Osteoblast (primary cell): ENCODE results near the gene CCDC85B. TPM values are rescaled to one million over a fixed set of nuclear protein-coding genes. Genes with fewer than 3 reads are reported as not detected.

Source experiments
- DNase-seq: peaks from one replicate; pipeline ENCODE4 v3.0.0; 2011; ENCODE audit warnings: low spot score, mixed read lengths; ENCODE audit not compliant: insufficient read length; ENCODE audit errors: missing footprints
- H2AFZ ChIP-seq: 2 replicates; pipeline ENCODE4 v1.6.0; 2011; ENCODE audit warnings: mild to moderate bottlenecking, low read length
- H3K27ac ChIP-seq: 2 replicates; pipeline ENCODE4 v1.5.1; 2011; ENCODE audit warnings: mild to moderate bottlenecking, low read depth, low read length, moderate library complexity
- H3K27me3 ChIP-seq: 2 replicates; pipeline ENCODE4 v1.6.0; 2012; ENCODE audit warnings: mild to moderate bottlenecking, control low read depth, inconsistent platforms, low read length, moderate library complexity; ENCODE audit not compliant: insufficient read depth
- H3K36me3 ChIP-seq: 2 replicates; pipeline ENCODE4 v1.5.1; 2011; ENCODE audit warnings: mild to moderate bottlenecking, low read length, control low read depth, moderate library complexity; ENCODE audit not compliant: insufficient read depth
- H3K4me1 ChIP-seq: 2 replicates; pipeline ENCODE4 v1.5.1; 2011; ENCODE audit warnings: mild to moderate bottlenecking, low read length, control low read depth, moderate library complexity; ENCODE audit not compliant: insufficient read depth
- H3K4me2 ChIP-seq: 2 replicates; pipeline ENCODE4 v1.6.0; 2011; ENCODE audit warnings: mild to moderate bottlenecking, low read length; ENCODE audit not compliant: insufficient read depth
- H3K4me3 ChIP-seq: fragments of 200-600 bp; sonication (generic); 3 replicates; pipeline ENCODE4 v1.5.1; 2012; ENCODE audit warnings: mild to moderate bottlenecking, low read length, inconsistent platforms; ENCODE audit not compliant: insufficient read depth
- H3K79me2 ChIP-seq: 2 replicates; pipeline ENCODE4 v1.6.0; 2012; ENCODE audit warnings: mild to moderate bottlenecking, low read length, control low read depth, inconsistent platforms; ENCODE audit not compliant: insufficient read depth
- H3K9me3 ChIP-seq: 2 replicates; pipeline ENCODE4 v1.5.1; 2011; ENCODE audit warnings: low read depth, low read length, control low read depth
- H4K20me1 ChIP-seq: 2 replicates; pipeline ENCODE4 v1.6.0; 2012; ENCODE audit warnings: mild to moderate bottlenecking, low read length, control low read depth; ENCODE audit not compliant: insufficient read depth
- CTCF ChIP-seq: IDR thresholded peaks from 2 replicates; pipeline ENCODE4 v1.5.1; 2011; ENCODE audit warnings: mild to moderate bottlenecking, low read depth, low read length, moderate library complexity; ENCODE audit errors: extremely low read depth
- total RNA-seq: library from RNA; depleted of rRNA; stranded (reverse); fragments of >200 nt; gene quantifications from 2 replicates; pipeline ENCODE4 v1.2.3, GENCODE V29; 2012

CCDC85B gene
- total RNA-seq, 1 donor: 47.0 TPM

GRCh38 chr11:65880844-65881421 is 9.5 kb upstream of the CCDC85B start:
- Histone ChIP-seq H3K27me3 (no peaks in the 10 kb centered on the region), H3K27ac (no peak overlapping the region), H3K4me2 (no peak overlapping the region), H3K9me3 (no peaks in the 10 kb centered on the region), H2AFZ (no peak overlapping the region), H3K79me2 (peaks cover 22% of the 10 kb centered on the region), H3K4me1 (peaks cover 3% of the 10 kb centered on the region), H3K36me3 (peaks cover 37% of the 10 kb centered on the region), H4K20me1 (peaks cover 21% of the 10 kb centered on the region), H3K4me3 (no peak overlapping the region)
- peak; percentile 80 for DNase-seq
- no peak for TF ChIP-seq CTCF

DNA sequence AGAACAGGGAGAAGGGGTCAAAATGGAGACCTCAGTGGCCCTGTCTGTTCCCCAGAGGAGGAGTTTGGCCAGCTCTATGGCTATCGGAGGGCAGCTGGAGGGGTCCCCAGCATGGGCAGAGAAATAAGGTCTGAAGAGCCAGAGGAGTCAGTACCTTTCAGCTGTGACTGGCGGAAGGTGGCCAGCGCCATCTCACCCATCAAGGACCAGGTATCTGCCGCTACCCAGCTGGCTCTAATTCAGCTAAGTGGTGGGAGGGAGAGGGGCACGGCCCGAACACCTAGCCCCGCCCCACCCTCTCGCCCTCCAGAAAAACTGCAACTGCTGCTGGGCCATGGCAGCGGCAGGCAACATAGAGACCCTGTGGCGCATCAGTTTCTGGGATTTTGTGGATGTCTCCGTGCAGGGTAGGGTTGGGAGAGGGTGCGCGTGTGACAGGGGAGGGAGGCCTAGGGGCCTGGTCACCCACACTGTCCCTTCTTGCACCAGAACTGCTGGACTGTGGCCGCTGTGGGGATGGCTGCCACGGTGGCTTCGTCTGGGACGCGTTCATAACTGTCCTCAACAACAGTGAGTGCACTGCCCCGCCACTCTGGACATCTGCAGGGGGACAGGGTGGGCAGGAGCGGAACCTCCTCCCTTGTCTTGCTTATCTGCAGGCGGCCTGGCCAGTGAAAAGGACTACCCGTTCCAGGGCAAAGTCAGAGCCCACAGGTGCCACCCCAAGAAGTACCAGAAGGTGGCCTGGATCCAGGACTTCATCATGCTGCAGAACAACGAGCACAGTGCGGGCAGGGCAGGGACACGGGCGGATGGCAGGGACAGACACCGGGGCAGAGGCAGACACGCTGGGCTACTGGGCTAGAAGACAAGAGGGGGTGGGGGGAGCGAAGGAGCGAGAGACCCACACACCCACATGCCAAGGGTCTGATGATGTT is 8.1 kb upstream of the CCDC85B start:
- DNase-seq: peak; percentile 73
- H3K27me3 ChIP-seq: no peaks in the 10 kb centered on the region
- H3K4me1 ChIP-seq: peaks cover 10% of the 10 kb centered on the region
- H3K4me2 ChIP-seq: no peak overlapping the region
- no peak overlapping the region for H3K4me3 ChIP-seq
- no peak overlapping the region for H2AFZ ChIP-seq
- H3K9me3 ChIP-seq: no peaks in the 10 kb centered on the region
- TF ChIP-seq CTCF: no peak
- peaks cover 37% of the 10 kb centered on the region for H3K79me2 ChIP-seq
- H3K36me3 ChIP-seq: peaks cover 47% of the 10 kb centered on the region
- H3K27ac ChIP-seq: no peak overlapping the region
- H4K20me1 ChIP-seq: peaks cover 21% of the 10 kb centered on the region

- Histone ChIP-seq H3K9me3 (no peaks in the 10 kb centered on the region), H3K4me3 (no peak overlapping the region), H3K27ac (no peak overlapping the region), H3K4me1 (peaks cover 14% of the 10 kb centered on the region), H3K36me3 (peaks cover 47% of the 10 kb centered on the region), H3K4me2 (no peak overlapping the region), H4K20me1 (peaks cover 21% of the 10 kb centered on the region), H3K27me3 (no peaks in the 10 kb centered on the region), H2AFZ (no peak overlapping the region), H3K79me2 (peaks cover 41% of the 10 kb centered on the region)
- no peak for TF ChIP-seq CTCF
- no peak for DNase-seq
Observed at GRCh38 chr11:65883058-65883761, 7.3 kb upstream of the CCDC85B start.
